ENCODE results near the gene XPO4. TPM values are rescaled to one million over a fixed set of nuclear protein-coding genes. Genes with fewer than 3 reads are reported as not detected.
"Not testable (repeated sequence)": the region's sequence is repeated elsewhere in the genome, so short reads cannot be mapped to it uniquely, and the experiment has no call there.

XPO4 gene
- total RNA-seq, 2 experiments from 2014 or later: 32.4 to 34.5 TPM

DNA sequence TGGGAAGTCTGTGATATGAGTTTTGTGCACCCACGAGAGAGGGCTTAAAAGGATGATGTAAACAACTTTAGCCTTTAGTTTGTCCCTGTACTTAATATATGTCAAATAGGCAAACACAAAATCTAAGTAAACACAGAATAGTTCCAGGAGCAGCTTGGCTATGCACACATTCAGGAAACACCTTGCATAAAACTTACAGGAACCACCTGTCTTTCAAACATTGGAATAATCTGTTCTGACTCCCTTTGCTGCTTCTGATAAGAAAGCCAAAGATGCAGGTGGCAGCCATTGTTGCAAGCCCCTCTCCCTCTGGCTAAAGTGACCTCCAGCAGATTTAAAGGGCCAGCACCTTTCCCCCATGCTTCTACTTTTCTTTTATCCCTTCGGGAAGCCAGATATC lies 133.5 kb downstream of the XPO4 start:
- peaks cover 74% of the 10 kb centered on the region for H3K36me3 Mint-ChIP-seq
- H3K27me3 Mint-ChIP-seq: peaks cover 3% of the 10 kb centered on the region
- H3K27ac Mint-ChIP-seq: no peak overlapping the region
- H3K9me3 Mint-ChIP-seq: peaks cover 35% of the 10 kb centered on the region
- peaks cover 36% of the 10 kb centered on the region for H3K4me1 Mint-ChIP-seq
- no peak overlapping the region for H3K4me3 Mint-ChIP-seq
- DNase-seq: no peak

DNA sequence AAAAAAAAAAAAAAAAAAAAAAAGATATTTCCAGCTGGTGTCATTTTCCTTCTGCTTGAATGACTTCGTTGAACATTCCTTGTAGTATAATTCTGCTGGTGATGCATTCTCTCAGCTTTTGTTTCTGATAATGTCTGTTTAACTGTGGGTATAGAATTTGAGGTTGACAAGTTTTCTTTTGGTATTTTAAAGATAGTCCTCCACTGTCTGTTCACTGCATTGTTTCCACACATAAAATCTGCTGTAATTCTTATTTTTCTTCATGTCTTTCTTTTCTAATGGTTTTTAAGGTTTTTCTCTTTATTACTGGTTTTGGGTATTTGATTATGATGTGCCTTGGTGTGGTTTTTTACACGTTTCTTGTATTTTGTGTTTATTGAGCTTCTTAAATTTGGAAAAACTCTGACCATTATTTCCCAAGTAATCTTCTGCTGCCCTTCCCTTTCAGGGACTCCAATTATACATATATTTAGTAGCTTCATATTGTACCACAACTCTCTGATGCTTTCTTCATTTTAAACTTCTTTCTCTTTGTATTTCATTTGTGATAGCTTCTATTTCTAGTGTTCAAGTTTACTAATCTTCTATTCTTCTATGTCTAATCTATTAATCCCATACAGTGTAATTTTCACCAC lies 135.1 kb downstream of the XPO4 start:
- Mint-ChIP-seq H3K36me3 (peaks cover 62% of the 10 kb centered on the region), H3K27me3 (no peaks in the 10 kb centered on the region), H3K27ac (no peak overlapping the region), H3K4me3 (no peak overlapping the region), H3K4me1 (peaks cover 26% of the 10 kb centered on the region), H3K9me3 (peaks cover 35% of the 10 kb centered on the region)
- no peak for DNase-seq

DNA sequence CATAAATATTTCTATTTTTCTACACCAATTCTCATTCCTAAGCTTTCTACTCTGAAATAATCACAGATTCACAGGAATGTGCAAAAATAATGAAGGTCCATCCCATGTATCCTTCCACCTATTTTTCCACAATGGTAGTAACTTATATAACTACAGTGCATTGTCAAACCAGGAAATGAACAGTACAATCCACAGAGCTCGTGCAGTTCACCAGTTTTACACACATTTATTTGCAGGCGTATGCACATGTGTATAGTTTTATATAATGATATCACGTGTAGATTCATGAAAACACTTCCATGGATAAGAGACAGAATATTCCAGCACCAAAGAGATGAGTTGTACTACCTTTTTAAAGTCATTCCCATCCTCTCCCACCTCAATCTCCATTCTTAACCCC lies 141.7 kb downstream of the XPO4 start:
- no peaks in the 10 kb centered on the region for H3K27me3 Mint-ChIP-seq
- no peak overlapping the region for H3K27ac Mint-ChIP-seq
- no peak overlapping the region for H3K4me3 Mint-ChIP-seq
- H3K9me3 Mint-ChIP-seq: peaks cover 7% of the 10 kb centered on the region
- peaks cover 29% of the 10 kb centered on the region for H3K36me3 Mint-ChIP-seq
- no peaks in the 10 kb centered on the region for H3K4me1 Mint-ChIP-seq
- DNase-seq: no peak

DNA sequence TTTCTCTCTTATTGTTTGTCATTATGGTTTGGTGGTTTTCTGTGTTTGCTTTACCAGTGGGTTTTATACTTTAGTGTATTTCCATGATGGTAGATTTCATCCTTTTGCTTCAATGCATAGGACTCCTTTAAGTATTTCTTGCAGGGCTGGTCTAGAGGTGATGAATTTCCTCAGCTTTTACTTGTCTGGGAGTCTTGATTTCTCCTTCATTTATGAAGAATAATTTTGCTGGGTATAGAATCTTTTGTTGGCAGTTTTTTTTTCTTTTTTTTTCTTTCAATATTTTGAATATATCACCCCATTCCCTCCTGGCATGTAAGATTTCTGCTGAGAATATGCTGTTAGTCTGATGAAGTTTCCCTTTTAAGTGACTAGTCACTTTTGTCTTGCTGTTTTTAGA lies 148.5 kb downstream of the XPO4 start:
- no peaks in the 10 kb centered on the region for H3K4me1 Mint-ChIP-seq
- no peaks in the 10 kb centered on the region for H3K27me3 Mint-ChIP-seq
- DNase-seq: no peak
- H3K9me3 Mint-ChIP-seq: peaks cover 44% of the 10 kb centered on the region
- no peak overlapping the region for H3K4me3 Mint-ChIP-seq
- H3K36me3 Mint-ChIP-seq: peaks cover 77% of the 10 kb centered on the region
- H3K27ac Mint-ChIP-seq: no peak overlapping the region

DNA sequence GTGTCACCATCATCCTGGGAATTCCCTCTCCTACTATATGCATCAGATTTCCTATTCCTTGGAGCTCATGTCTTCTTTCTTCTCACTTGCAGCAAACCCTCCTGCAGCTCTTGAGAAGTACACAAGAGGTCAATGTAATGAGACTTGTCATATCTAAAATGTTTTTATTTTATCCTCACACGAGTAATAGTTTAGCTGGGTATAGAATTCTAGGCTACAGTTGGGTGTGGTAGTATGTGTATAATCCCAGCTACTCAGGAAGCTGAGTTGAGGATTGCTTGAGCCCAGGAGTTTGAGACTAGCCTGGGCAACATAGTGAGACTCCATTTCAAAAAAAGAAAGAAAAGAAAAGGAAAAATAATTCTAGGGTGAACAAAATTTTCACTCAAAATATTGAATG lies 153.2 kb downstream of the XPO4 start:
- no peak for DNase-seq
- H3K9me3 Mint-ChIP-seq: peaks cover 58% of the 10 kb centered on the region
- H3K27me3 Mint-ChIP-seq: no peaks in the 10 kb centered on the region
- peaks cover 78% of the 10 kb centered on the region for H3K36me3 Mint-ChIP-seq
- no peak overlapping the region for H3K4me3 Mint-ChIP-seq
- H3K27ac Mint-ChIP-seq: no peak overlapping the region
- no peaks in the 10 kb centered on the region for H3K4me1 Mint-ChIP-seq

DNA sequence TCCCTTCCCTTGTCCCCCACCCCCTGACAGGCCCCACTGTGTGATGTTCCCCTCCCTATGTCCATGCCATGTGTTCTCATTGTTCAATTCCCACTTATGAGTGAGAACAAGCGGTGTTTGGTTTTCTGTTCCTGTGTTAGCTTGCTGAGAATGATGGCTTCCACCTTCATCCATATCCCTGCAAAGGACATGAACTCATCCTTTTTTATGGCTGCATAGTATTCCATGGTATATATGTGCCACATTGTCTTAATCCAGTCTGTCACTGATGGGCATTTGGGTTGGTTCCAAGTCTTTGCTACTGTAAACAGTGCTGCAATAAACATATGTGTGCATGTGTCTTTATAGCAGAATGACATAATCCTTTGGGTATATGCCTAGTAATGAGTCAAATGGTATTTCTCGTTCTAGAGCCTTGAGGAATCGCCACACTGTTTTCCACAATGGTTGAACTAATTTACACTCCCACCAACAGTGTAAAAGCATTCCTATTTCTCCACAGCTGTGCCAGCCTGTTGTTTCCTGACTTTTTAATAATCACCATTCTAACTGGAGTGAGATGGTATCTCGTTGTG lies 158.6 kb downstream of the XPO4 start:
- not testable (repeated sequence) for H3K4me3 Mint-ChIP-seq, DNase-seq, H3K27ac Mint-ChIP-seq, H3K4me1 Mint-ChIP-seq, H3K27me3 Mint-ChIP-seq
- peaks cover 22% of the 10 kb centered on the region for H3K9me3 Mint-ChIP-seq
- peaks cover 57% of the 10 kb centered on the region for H3K36me3 Mint-ChIP-seq

DNA sequence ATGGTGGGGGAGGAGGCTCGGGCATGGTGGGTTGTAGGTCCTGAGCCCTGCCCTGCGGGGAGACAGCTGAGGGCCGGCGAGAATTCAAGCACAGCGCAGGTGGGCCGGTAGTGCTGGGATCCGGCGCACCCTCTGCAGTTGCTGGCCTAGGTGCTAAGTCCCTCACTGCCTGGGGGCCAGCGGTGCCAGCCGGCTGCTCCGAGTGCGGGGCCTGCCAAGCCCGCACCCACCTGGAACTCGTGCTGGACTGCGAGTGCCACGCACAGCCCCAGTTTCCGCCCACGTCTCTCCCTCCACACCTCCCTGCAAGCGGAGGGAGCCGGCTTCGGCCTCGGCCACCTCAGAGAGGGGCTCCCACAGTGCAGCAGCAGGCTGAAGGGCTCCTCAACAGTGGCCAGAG lies 162.5 kb downstream of the XPO4 start:
- Mint-ChIP-seq H3K36me3 (peaks cover 37% of the 10 kb centered on the region), H3K4me1 (no peaks in the 10 kb centered on the region), H3K27ac (no peak overlapping the region), H3K4me3 (no peak overlapping the region), H3K9me3 (peaks cover 5% of the 10 kb centered on the region), H3K27me3 (no peaks in the 10 kb centered on the region)
- DNase-seq: no peak

DNA sequence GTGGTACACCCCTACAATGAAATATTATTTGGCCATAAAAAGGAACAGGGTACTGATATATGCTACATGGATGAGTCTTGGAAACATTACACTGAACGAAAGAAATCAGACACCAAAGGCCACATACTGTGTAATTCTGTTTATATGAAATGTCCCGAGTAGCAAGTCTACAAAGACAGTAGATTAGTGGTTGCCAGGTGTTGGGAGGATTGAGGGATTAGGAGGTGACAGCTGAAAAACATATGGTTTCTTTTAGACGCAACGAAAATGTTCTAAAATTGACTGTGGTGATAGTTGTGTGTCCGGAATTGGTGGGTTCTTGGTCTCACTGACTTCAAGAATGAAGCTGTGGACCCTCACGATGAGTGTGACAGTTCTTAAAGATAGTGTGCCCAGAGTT lies 163.9 kb downstream of the XPO4 start:
- no peak overlapping the region for H3K27ac Mint-ChIP-seq
- no peaks in the 10 kb centered on the region for H3K27me3 Mint-ChIP-seq
- H3K36me3 Mint-ChIP-seq: peaks cover 33% of the 10 kb centered on the region
- DNase-seq: no peak
- H3K4me3 Mint-ChIP-seq: no peak overlapping the region
- H3K9me3 Mint-ChIP-seq: no peaks in the 10 kb centered on the region
- no peaks in the 10 kb centered on the region for H3K4me1 Mint-ChIP-seq

DNA sequence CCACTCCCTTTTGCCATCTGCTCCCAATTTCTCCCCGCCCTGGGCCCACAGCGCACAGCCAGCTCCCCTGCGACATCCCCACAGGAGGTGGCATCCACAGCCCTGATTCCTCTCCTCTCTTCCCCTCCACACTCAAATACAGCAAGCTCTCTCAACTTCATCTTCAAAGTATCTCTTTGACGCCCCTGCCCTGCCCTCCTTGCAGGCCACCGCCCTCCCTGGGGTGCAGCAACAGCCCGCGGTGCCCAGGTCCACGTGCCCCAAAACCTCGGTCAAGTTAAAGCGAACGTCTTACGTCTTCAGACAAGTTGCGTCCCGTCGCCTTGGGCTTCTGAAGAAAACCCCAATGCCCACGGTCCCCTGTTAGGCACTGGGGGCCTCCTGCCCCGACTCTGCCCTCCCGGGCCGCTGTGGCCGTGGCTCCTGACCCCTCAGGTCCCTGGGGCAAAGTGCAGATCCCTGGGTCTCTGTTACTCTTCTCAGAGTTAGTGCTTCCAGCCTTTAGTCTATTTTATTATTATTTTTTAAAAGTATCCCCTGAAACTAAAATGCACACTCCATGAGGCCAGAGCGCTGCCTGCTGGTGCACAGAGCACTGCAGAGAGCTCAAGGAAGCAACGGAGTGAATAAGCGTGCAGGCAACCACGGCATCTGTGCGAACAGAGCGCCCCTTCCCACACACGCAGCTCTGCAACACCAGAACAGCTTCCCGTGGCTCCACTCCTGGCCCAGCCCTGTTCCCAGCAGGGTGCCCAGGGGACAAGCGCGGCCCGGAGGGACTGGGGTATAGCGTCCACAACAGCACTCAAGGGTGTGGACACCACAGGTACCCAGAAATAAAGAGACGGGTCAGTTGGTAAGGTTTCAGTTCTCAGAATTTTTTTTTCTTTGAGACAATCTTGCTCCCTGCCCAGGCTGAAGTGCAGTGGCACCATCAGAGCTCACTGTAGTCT lies 172.6 kb downstream of the XPO4 start:
- Mint-ChIP-seq H3K27me3 (no peaks in the 10 kb centered on the region), H3K4me3 (no peak overlapping the region), H3K27ac (no peak overlapping the region), H3K36me3 (peaks cover 16% of the 10 kb centered on the region), H3K9me3 (no peaks in the 10 kb centered on the region), H3K4me1 (no peaks in the 10 kb centered on the region)
- no peak for DNase-seq

DNA sequence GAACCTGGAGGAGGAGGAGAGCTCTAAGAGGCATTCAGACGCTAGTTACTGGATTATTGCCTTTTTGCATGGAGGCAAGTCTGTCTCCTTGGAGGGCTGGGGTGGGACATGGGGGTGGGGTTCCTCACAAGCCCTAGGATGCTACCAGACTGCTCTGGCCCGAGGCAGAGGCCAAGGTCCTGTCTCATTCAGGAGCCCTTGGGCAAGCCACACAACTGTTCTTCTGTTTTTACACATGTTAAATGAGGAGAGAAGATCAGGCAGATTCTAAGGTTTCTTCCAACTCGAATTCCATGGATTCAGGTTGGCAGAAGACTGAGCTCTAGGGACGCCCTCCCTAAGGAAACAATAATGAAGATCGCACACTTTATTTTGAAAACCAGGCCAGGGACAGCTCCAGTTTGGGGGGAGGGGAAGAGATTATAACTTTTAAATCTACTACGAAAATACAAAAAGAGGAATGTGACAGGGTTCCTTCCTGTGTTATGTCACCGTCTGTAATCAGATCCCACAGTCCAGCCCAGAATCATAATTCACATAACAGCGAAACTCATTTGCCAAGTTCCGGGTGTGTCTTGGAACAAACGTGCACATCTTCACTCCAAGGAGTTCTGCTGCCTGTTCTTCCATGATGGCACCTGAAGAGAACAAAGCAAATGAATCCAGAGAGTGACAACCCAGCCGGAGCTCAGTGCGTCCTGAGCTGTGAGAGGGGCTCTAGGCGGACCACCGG lies 173.8 kb downstream of the XPO4 start:
- no peaks in the 10 kb centered on the region for H3K9me3 Mint-ChIP-seq
- H3K36me3 Mint-ChIP-seq: peaks cover 12% of the 10 kb centered on the region
- no peak overlapping the region for H3K4me3 Mint-ChIP-seq
- H3K4me1 Mint-ChIP-seq: no peaks in the 10 kb centered on the region
- H3K27ac Mint-ChIP-seq: no peak overlapping the region
- no peaks in the 10 kb centered on the region for H3K27me3 Mint-ChIP-seq
- no peak for DNase-seq

DNA sequence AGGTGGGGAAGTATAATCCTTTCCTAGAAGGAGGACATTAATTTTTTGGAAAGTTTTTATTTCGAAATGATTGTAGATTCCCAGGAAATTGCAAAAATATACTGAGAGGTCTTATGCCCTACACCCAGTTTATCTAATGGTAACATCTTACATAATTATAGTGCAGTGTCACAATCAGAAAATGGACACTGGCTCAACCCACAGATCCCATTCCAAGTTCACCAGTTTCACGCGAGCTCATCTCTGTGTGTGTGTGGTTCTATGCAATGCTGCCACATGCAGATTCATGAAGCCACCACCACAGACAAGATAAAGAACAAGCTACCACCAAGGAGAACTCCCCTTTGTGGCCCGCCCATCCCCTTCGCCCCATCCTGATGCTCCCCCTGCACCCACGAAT lies 174.7 kb downstream of the XPO4 start:
- no peak overlapping the region for H3K27ac Mint-ChIP-seq
- no peaks in the 10 kb centered on the region for H3K9me3 Mint-ChIP-seq
- H3K36me3 Mint-ChIP-seq: peaks cover 12% of the 10 kb centered on the region
- H3K27me3 Mint-ChIP-seq: peaks cover 3% of the 10 kb centered on the region
- H3K4me1 Mint-ChIP-seq: peaks cover under 1% of the 10 kb centered on the region
- no peak overlapping the region for H3K4me3 Mint-ChIP-seq
- DNase-seq: no peak

Other genes starting within 250 kb of the XPO4 start
- gene IL17D, start 199.0 kb downstream of the XPO4 start, total RNA-seq: under 1 TPM; 0.78 to 0.88 TPM
- gene EEF1AKMT1, start 128.8 kb downstream of the XPO4 start, total RNA-seq: 10 to 100 TPM; 18.5 to 20.6 TPM
- 1 to 10 TPM in 1 of 2 experiments, under 1 TPM in 1; 0.99 to 1.0 TPM for gene LATS2, start 158.8 kb upstream of the XPO4 start, total RNA-seq
- 100 to 1,000 TPM; 298 to 317 TPM for gene SAP18, start 237.4 kb upstream of the XPO4 start, total RNA-seq

All from activated naive CD8-positive, alpha-beta T cell treated with anti-CD3 and anti-CD28 coated beads for 36 hours (primary cell).